ENCODE measurements around the gene SLC25A36. TPM values are rescaled to one million over a fixed set of nuclear protein-coding genes. Genes with fewer than 3 reads are reported as not detected.

The SLC25A36 gene
- total RNA-seq, 2 experiments from 2014 or later: 71.8 to 81.3 TPM

- DNase-seq (ENCODE audit: low spot score): no peak
- Histone ChIP-seq H3K79me2 (ENCODE audit: insufficient read depth, low read depth, low read length) (peaks cover 69% of the 10 kb centered on the region), H2AFZ (ENCODE audit: low read length) (no peak overlapping the region), H3K27ac (ENCODE audit: low read depth, low read length, poor library complexity, severe bottlenecking) (no peak overlapping the region), H3K4me2 (ENCODE audit: low read length) (no peak overlapping the region), H3K36me3 (ENCODE audit: insufficient read depth, low read length) (peaks cover 41% of the 10 kb centered on the region), H4K20me1 (ENCODE audit: insufficient read depth, low read length) (peaks cover 37% of the 10 kb centered on the region), H3K9me3 (ENCODE audit: low read length) (no peaks in the 10 kb centered on the region), H3K4me1 (ENCODE audit: insufficient read depth, low read length, poor library complexity, severe bottlenecking) (no peaks in the 10 kb centered on the region), H3K4me3 (ENCODE audit: low read depth, low read length, poor library complexity, severe bottlenecking) (no peak overlapping the region), H3K9me2 (ENCODE audit: insufficient read depth, low read length) (no peaks in the 10 kb centered on the region)
- CTCF ChIA-PET (ENCODE audit: unreplicated experiment): no interaction called here
- intact Hi-C loops (cut with micrococcal nuclease; ENCODE audit: unreplicated experiment): no loop called here
- no TSS peak for BruUV-seq (replicated peaks)
- no peak for TF ChIP-seq EZH2phosphoT487 (IDR thresholded peaks at IDR 0.05; ENCODE audit: borderline replicate concordance, low read depth, low read length)
- no peak for TF ChIP-seq CTCF (conservative IDR thresholded peaks at IDR 0.05; ENCODE audit: low read length)
- POLR2A ChIA-PET: interaction anchor here (0.6 to 1.2 kb wide), 4 partner anchors 9 to 726 kb away, joined by 3 read pairs; partner anchors contain the start of gene PXYLP1
These were observed 14.6 kb downstream of the SLC25A36 start for GRCh38 chr3:140956058-140956835.

GRCh38 chr3:140972833-140973232 lies 31.2 kb downstream of the SLC25A36 start:
- no TSS peak for BruUV-seq (replicated peaks)
- Histone ChIP-seq H3K4me3 (ENCODE audit: low read depth, low read length, poor library complexity, severe bottlenecking) (no peak overlapping the region), H3K36me3 (ENCODE audit: insufficient read depth, low read length) (peaks cover 49% of the 10 kb centered on the region), H3K9me3 (ENCODE audit: low read length) (no peaks in the 10 kb centered on the region), H4K20me1 (ENCODE audit: insufficient read depth, low read length) (no peaks in the 10 kb centered on the region), H3K79me2 (ENCODE audit: insufficient read depth, low read depth, low read length) (no peaks in the 10 kb centered on the region), H3K27ac (ENCODE audit: low read depth, low read length, poor library complexity, severe bottlenecking) (no peak overlapping the region), H2AFZ (ENCODE audit: low read length) (no peak overlapping the region), H3K4me2 (ENCODE audit: low read length) (no peak overlapping the region), H3K9me2 (ENCODE audit: insufficient read depth, low read length) (no peaks in the 10 kb centered on the region), H3K4me1 (ENCODE audit: insufficient read depth, low read length, poor library complexity, severe bottlenecking) (no peaks in the 10 kb centered on the region)
- peak; percentile 19 for DNase-seq (ENCODE audit: low spot score)
- ChIA-PET CTCF (ENCODE audit: unreplicated experiment) (no interaction called here), POLR2A (no interaction called here)
- TF ChIP-seq EZH2phosphoT487 (IDR thresholded peaks at IDR 0.05; ENCODE audit: borderline replicate concordance, low read depth, low read length) (no peak), CTCF (conservative IDR thresholded peaks at IDR 0.05; ENCODE audit: low read length) (peak; percentile 78)
- intact Hi-C loops (cut with micrococcal nuclease; ENCODE audit: unreplicated experiment): loop anchor here (5.0 kb wide), 2 partner anchors 51 to 76 kb away; no protein-coding TSS in a partner anchor

GRCh38 chr3:140974900-140975299 lies 33.3 kb downstream of the SLC25A36 start:
- TF ChIP-seq EZH2phosphoT487 (IDR thresholded peaks at IDR 0.05; ENCODE audit: borderline replicate concordance, low read depth, low read length) (no peak), CTCF (conservative IDR thresholded peaks at IDR 0.05; ENCODE audit: low read length) (no peak)
- no TSS peak for BruUV-seq (replicated peaks)
- H3K9me3 ChIP-seq (ENCODE audit: low read length): no peaks in the 10 kb centered on the region
- intact Hi-C loops (cut with micrococcal nuclease; ENCODE audit: unreplicated experiment): loop anchor here (5.0 kb wide), 2 partner anchors 53 to 78 kb away; no protein-coding TSS in a partner anchor
- DNase-seq (ENCODE audit: low spot score): no peak
- no peak overlapping the region for H3K4me2 ChIP-seq (ENCODE audit: low read length)
- H3K36me3 ChIP-seq (ENCODE audit: insufficient read depth, low read length): peaks cover 55% of the 10 kb centered on the region
- H3K4me3 ChIP-seq (ENCODE audit: low read depth, low read length, poor library complexity, severe bottlenecking): no peak overlapping the region
- no peak overlapping the region for H3K27ac ChIP-seq (ENCODE audit: low read depth, low read length, poor library complexity, severe bottlenecking)
- POLR2A ChIA-PET: interaction anchor here (0.8 to 1.0 kb wide), 3 partner anchors 8 to 588 kb away, joined by 3 to 6 read pairs (median 4); no protein-coding TSS in a partner anchor
- H2AFZ ChIP-seq (ENCODE audit: low read length): no peak overlapping the region
- no peaks in the 10 kb centered on the region for H3K79me2 ChIP-seq (ENCODE audit: insufficient read depth, low read depth, low read length)
- CTCF ChIA-PET (ENCODE audit: unreplicated experiment): no interaction called here
- H3K9me2 ChIP-seq (ENCODE audit: insufficient read depth, low read length): no peaks in the 10 kb centered on the region
- no peaks in the 10 kb centered on the region for H3K4me1 ChIP-seq (ENCODE audit: insufficient read depth, low read length, poor library complexity, severe bottlenecking)
- H4K20me1 ChIP-seq (ENCODE audit: insufficient read depth, low read length): peaks cover 5% of the 10 kb centered on the region; the same call in 1 of the 2 replicates
